ENCODE data around the gene WNT7A. TPM values are rescaled to one million over a fixed set of nuclear protein-coding genes. Genes with fewer than 3 reads are reported as not detected.

WNT7A gene
- total and polyA plus RNA-seq, 9 donors, result under 0.01 to 1.0 (median 0.07) TPM; not detected in 4

DNA sequence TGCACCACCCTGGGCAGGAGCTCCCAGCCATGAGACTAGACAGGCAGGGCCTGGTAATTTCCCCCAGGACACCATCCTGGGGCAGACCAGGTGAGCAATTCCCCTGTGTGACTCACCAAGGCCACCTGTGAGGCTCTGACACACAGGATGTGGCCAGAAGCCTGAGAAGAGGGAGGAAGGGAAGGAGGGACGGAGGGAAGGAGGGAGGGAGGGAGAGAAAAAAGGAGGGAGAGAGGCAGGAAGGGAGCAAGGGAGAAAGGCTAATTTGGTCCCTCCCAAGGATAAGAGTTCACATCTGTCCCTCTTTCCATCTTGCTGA lies 25.9 kb downstream of the WNT7A start:
- Histone ChIP-seq H3K27ac (ENCODE audit: low read length) (no peak overlapping the region), H3K9me3 (replicated peaks; ENCODE audit: control insufficient read depth, low read depth, low read length) (no peaks in the 10 kb centered on the region), H3K4me1 (ENCODE audit: control insufficient read depth, insufficient read depth, low read length) (no peaks in the 10 kb centered on the region), H3K27me3 (ENCODE audit: control insufficient read depth, insufficient read depth, low read length) (peaks cover 11% of the 10 kb centered on the region), H3K4me3 (ENCODE audit: low read length) (no peak overlapping the region), H3K36me3 (ENCODE audit: control insufficient read depth, insufficient read depth, low read length) (no peaks in the 10 kb centered on the region)
- DNase-seq, result no peak
- 40% methylated on average over 1 of the region's 1 CpG for WGBS (ENCODE audit: insufficient coverage)

DNA sequence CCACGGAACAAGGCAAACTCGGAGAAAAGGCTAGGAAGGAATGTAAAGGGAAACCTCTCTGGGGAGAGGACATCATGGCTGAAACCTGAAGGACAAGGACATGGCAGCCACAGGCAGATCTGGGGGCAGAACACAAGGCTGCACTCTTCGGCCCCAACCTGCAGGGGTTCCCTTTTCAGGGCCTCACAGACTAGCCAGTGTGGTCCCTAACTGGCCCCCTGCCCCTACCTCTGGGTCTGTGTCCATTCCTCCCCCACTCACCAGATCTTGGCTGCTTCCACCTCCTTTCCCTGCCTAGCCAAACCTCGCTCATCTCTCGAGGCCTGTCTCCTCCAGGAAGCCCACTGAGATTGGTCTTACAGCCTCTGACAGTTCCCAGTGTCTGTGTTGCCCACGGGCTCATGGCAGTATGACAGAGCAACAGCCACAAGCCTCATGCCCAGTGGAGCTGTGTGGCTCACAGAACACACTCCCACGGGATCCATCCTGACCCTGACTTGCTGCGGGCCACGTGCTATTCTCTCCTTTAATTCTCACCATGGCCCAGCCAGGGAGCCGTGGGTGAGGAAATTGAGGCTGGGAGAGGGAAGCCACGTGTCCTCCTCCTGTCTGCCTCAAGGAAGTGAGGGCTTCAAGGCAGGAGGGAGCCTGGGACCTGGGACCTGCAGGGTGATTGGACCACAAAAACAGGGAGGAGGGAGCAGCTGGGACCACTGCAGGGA lies 26.5 kb downstream of the WNT7A start:
- H3K4me1 ChIP-seq (ENCODE audit: control insufficient read depth, insufficient read depth, low read length), result no peaks in the 10 kb centered on the region
- H3K36me3 ChIP-seq (ENCODE audit: control insufficient read depth, insufficient read depth, low read length), result no peaks in the 10 kb centered on the region
- H3K9me3 ChIP-seq (replicated peaks; ENCODE audit: control insufficient read depth, low read depth, low read length), result no peaks in the 10 kb centered on the region
- 56% methylated on average over 7 of the region's 11 CpGs for WGBS (ENCODE audit: insufficient coverage)
- H3K4me3 ChIP-seq (ENCODE audit: low read length), result no peak overlapping the region
- H3K27me3 ChIP-seq (ENCODE audit: control insufficient read depth, insufficient read depth, low read length), result peaks cover 11% of the 10 kb centered on the region
- DNase-seq, result no peak
- H3K27ac ChIP-seq (ENCODE audit: low read length), result no peak overlapping the region

DNA sequence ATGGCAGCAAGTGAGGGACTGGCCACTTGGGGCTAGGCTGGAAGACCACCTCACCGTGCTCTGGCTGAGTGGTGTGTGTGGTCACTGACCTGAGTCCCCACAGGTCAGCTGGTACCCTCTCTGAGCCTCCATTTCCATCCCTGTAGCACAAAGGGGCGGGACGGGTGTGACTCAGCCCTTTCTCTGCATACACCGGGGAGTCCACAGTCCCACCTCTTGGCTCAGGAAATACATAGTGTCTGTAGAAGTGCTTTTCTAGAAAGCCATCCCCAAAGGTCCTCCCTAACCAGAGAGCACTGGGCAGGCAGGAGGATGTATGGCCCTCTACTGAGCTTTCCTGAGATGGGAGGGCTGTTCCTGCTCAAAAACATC lies 27.2 kb downstream of the WNT7A start:
- no CpG with 5 or more reads among the region's 4 CpGs for WGBS (ENCODE audit: insufficient coverage)
- no peaks in the 10 kb centered on the region for H3K36me3 ChIP-seq (ENCODE audit: control insufficient read depth, insufficient read depth, low read length)
- peaks cover 6% of the 10 kb centered on the region for H3K27me3 ChIP-seq (ENCODE audit: control insufficient read depth, insufficient read depth, low read length)
- H3K9me3 ChIP-seq (replicated peaks; ENCODE audit: control insufficient read depth, low read depth, low read length), result no peaks in the 10 kb centered on the region
- H3K4me3 ChIP-seq (ENCODE audit: low read length), result no peak overlapping the region
- DNase-seq, result peak; percentile 13
- H3K4me1 ChIP-seq (ENCODE audit: control insufficient read depth, insufficient read depth, low read length), result no peaks in the 10 kb centered on the region
- no peak overlapping the region for H3K27ac ChIP-seq (ENCODE audit: low read length)

DNA sequence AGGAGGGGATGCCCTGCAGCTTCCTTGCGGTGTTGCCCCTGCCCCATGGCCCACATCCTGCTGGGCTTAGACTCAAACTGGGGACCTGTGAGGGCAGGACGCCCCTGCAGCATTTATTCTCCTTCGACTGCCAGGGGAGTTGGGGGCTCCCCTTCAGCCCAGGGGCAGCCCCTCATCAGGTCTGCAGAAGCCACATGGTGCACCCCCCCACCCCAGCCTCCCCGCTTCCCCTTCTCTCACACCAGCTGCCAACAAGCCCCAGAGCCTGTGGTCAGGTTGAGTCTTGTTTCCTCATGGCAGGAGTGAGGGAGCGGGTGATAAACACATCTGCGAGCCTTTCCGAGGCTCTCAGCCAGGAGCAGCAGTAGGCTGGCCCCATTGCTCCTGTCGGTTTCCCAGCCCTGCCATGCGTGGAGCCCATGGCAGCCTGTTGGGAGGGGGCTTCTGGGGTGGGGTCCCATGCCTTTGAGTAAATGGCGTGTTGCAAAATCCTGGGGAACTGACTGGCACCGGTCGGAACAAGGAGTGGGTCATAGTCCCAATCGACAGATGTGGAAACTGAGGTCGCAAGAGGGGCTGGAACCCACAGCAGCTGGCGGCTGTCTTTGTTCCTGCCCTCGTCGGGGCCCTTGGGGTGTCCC lies 27.8 kb downstream of the WNT7A start:
- H3K4me3 ChIP-seq (ENCODE audit: low read length), result no peak overlapping the region
- no peak overlapping the region for H3K27ac ChIP-seq (ENCODE audit: low read length)
- H3K36me3 ChIP-seq (ENCODE audit: control insufficient read depth, insufficient read depth, low read length), result no peaks in the 10 kb centered on the region
- peaks cover 6% of the 10 kb centered on the region for H3K27me3 ChIP-seq (ENCODE audit: control insufficient read depth, insufficient read depth, low read length)
- DNase-seq, result no peak
- H3K4me1 ChIP-seq (ENCODE audit: control insufficient read depth, insufficient read depth, low read length), result no peaks in the 10 kb centered on the region
- WGBS (ENCODE audit: insufficient coverage), result 77% methylated on average over 14 of the region's 17 CpGs
- no peaks in the 10 kb centered on the region for H3K9me3 ChIP-seq (replicated peaks; ENCODE audit: control insufficient read depth, low read depth, low read length)

DNA sequence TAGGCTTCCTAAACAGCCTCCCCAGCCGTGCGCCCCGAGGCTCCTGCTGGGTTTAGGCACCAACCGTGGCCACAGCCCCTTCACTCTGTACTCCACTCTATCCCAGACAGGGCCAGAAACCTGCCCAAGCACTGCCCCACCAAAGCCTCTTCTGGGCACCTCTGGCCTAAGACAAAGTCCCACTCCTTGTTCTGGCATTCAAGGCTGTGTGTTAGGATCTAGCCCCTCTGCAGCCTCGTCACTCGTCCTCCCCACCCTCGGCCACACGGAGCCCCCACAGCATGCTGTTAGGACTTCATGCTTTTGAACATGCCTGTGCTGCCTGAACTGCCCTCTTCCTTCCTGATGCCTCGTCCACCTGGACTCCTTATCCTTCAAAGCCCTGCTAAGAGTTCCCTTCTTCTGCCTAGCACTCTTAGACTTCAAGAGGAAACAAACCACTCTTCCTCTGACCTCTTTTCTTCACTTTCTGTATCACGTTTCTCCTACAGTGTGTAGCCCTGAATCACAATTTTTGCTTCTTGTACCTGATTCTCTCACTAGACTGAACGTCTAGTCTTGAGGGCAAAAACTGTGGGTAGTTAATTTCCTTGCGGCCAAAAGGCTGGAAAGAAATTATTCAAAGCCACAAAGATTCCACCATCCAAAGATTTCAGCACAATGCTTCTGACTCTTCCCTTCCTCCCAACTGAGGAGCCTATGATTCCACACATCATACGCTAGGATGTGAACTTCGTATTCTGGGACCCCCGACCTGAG lies 28.6 kb downstream of the WNT7A start:
- no peaks in the 10 kb centered on the region for H3K4me1 ChIP-seq (ENCODE audit: control insufficient read depth, insufficient read depth, low read length)
- no peak for DNase-seq
- H3K9me3 ChIP-seq (replicated peaks; ENCODE audit: control insufficient read depth, low read depth, low read length), result no peaks in the 10 kb centered on the region
- no peak overlapping the region for H3K27ac ChIP-seq (ENCODE audit: low read length)
- 79% methylated on average over 13 of the region's 15 CpGs for WGBS (ENCODE audit: insufficient coverage)
- H3K4me3 ChIP-seq (ENCODE audit: low read length), result no peak overlapping the region
- H3K27me3 ChIP-seq (ENCODE audit: control insufficient read depth, insufficient read depth, low read length), result peaks cover 6% of the 10 kb centered on the region
- H3K36me3 ChIP-seq (ENCODE audit: control insufficient read depth, insufficient read depth, low read length), result no peaks in the 10 kb centered on the region

DNA sequence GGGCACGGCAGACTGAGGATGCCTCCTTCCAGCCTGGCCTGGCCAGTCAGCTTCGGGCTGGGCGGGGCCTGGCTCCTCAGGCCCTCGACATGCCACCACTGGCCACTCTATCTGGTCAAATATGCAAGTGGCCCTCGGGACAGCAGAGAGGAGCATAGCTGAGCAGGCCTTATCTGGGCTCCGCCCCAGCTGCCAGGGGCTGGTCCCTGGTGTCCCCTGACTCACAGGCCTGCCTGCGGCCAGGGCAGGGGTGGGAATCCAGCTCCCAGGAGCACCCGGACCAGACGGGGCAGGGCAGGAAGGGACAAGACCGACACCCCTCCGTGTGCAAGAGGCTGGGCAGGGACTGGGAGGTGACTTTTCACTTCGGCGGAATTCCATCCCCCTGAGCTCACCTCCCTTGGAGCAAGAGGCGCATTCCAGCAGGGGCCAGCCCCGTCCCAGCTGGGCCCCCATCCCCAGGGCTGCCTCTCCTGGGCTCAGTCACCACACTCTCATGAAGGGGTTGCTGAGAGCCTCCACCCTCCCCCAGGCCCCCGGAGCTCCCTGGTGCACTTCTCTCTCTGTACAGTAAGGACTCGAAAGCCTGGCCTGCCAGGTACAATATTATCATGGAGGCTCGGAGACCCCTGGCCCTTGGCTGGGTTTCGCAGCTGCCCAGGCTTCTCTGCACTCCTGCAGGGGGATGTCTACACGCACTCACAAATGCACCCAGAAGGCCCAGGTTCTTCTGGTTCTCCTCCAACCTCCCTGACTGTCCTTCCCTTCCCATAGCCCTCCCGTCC lies 29.5 kb downstream of the WNT7A start:
- no peaks in the 10 kb centered on the region for H3K36me3 ChIP-seq (ENCODE audit: control insufficient read depth, insufficient read depth, low read length)
- H3K4me1 ChIP-seq (ENCODE audit: control insufficient read depth, insufficient read depth, low read length), result no peaks in the 10 kb centered on the region
- H3K27ac ChIP-seq (ENCODE audit: low read length), result no peak overlapping the region
- H3K9me3 ChIP-seq (replicated peaks; ENCODE audit: control insufficient read depth, low read depth, low read length), result no peaks in the 10 kb centered on the region
- 60% methylated on average over 21 of the region's 21 CpGs for WGBS (ENCODE audit: insufficient coverage)
- no peak for DNase-seq
- H3K4me3 ChIP-seq (ENCODE audit: low read length), result no peak overlapping the region
- peaks cover 6% of the 10 kb centered on the region for H3K27me3 ChIP-seq (ENCODE audit: control insufficient read depth, insufficient read depth, low read length)

DNA sequence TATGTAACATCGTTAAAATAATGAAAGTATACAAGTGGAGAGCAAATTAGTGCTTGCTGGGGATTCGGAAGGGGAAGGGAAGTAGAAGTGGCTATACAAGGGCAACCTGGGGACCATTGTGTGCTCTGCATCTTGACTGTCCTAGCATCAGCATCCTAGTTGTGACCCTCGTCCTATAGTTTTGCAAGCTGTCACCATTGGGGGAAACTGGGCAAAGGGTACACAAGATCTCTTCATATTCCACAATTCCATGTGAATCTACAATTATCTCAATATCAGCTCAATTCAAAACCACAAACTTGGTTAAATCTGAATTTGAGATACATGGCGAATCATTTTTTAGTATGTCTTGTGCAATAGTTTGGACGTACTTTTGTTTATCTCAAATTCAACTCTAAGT lies 30.9 kb downstream of the WNT7A start:
- 87% methylated on average over 4 of the region's 5 CpGs for WGBS (ENCODE audit: insufficient coverage)
- no peak for DNase-seq
- H3K27me3 ChIP-seq (ENCODE audit: control insufficient read depth, insufficient read depth, low read length), result peaks cover 9% of the 10 kb centered on the region
- no peak overlapping the region for H3K27ac ChIP-seq (ENCODE audit: low read length)
- no peaks in the 10 kb centered on the region for H3K4me1 ChIP-seq (ENCODE audit: control insufficient read depth, insufficient read depth, low read length)
- no peaks in the 10 kb centered on the region for H3K9me3 ChIP-seq (replicated peaks; ENCODE audit: control insufficient read depth, low read depth, low read length)
- H3K4me3 ChIP-seq (ENCODE audit: low read length), result no peak overlapping the region
- H3K36me3 ChIP-seq (ENCODE audit: control insufficient read depth, insufficient read depth, low read length), result no peaks in the 10 kb centered on the region

DNA sequence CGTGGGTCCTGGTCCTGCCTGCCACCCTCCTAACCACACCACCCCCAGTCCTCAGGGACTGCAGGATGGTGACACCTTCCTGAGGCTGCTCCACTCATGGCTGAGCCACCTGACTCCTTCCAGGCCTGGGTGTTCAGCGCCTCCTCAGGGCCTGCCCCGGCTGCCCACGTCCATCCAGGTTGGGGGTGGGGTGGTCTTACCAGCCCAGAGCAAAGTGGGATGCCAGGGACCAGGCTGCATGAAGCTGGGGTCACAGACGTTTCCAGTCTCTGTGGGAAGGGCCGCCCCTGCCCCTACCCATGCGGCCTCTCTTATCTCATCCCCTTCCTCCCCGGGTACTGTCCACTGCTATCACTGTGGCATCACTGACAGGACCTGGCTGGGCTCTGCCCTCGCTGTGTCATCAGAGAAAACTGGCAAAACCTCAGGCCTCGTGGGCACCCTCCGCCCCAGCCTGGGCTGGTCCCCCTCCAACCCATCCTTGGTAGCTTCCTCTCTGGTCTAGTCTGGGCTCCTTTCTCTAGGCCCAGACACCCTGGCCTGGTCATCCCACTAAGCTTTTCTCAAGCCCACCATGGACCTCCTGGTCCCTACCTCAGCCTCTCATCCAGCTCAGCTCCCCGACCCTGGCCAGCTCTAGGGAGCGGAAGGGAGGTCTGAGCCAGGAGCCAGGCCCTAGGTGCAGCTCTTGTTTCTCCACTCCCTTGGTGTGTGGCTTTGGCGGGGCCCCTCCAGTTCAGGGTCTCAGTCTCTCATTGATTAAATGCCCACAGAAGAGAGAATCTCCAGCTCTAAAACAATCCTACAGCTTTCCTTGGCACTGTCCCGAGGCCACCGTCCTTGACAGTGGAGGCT lies 32.9 kb downstream of the WNT7A start:
- no peak for DNase-seq
- 70% methylated on average over 9 of the region's 16 CpGs for WGBS (ENCODE audit: insufficient coverage)
- Histone ChIP-seq H3K27ac (ENCODE audit: low read length) (no peak overlapping the region), H3K4me1 (ENCODE audit: control insufficient read depth, insufficient read depth, low read length) (no peaks in the 10 kb centered on the region), H3K27me3 (ENCODE audit: control insufficient read depth, insufficient read depth, low read length) (peaks cover 12% of the 10 kb centered on the region), H3K9me3 (replicated peaks; ENCODE audit: control insufficient read depth, low read depth, low read length) (no peaks in the 10 kb centered on the region), H3K4me3 (ENCODE audit: low read length) (no peak overlapping the region), H3K36me3 (ENCODE audit: control insufficient read depth, insufficient read depth, low read length) (no peaks in the 10 kb centered on the region)

DNA sequence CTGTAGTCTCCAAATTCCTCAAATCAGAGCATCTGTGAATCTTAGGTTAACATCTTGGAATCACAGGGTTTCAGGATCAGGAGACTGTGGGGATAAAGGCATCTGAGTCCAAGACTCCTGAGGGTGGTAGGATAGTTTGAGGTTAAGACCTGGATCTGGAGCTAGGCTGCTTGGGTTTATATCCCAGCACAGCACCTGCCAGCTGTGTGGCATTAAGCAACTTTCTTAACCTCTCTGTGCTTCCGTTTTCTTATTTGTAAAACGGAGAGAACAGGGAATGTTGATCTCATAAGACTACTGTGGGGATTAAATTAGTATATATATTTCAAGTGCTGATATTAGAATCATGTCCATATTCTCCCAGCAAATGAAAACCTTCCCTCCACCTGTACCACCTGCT lies 33.6 kb downstream of the WNT7A start:
- no CpG with 5 or more reads among the region's 2 CpGs for WGBS (ENCODE audit: insufficient coverage)
- no peak for DNase-seq
- Histone ChIP-seq H3K27ac (ENCODE audit: low read length) (no peak overlapping the region), H3K27me3 (ENCODE audit: control insufficient read depth, insufficient read depth, low read length) (peaks cover 12% of the 10 kb centered on the region), H3K4me1 (ENCODE audit: control insufficient read depth, insufficient read depth, low read length) (no peaks in the 10 kb centered on the region), H3K9me3 (replicated peaks; ENCODE audit: control insufficient read depth, low read depth, low read length) (no peaks in the 10 kb centered on the region), H3K36me3 (ENCODE audit: control insufficient read depth, insufficient read depth, low read length) (no peaks in the 10 kb centered on the region), H3K4me3 (ENCODE audit: low read length) (no peak overlapping the region)
